ENCODE measurements around the gene ATG7.

DNA sequence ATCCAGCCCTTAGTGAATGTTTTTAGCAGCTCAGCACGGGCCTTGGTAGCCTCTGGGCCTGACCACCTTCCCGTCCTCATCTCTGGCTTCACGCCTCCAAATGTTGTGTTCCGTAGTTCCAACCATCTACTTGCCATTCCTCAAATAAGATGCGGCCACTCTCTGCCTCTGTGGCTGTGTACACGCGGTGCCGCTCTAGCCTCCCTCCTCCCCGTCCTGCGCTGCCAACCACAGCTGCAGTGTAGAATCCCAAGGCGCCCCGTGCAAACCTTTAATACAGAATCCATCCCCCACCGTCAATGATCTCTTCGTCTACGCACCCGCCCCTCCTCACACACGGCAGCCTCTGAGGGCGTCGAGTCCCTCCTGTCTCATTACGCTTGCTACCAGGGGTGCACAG, 294.3 kb downstream of the ATG7 start:
- TF ChIP-seq, protein P1, sequence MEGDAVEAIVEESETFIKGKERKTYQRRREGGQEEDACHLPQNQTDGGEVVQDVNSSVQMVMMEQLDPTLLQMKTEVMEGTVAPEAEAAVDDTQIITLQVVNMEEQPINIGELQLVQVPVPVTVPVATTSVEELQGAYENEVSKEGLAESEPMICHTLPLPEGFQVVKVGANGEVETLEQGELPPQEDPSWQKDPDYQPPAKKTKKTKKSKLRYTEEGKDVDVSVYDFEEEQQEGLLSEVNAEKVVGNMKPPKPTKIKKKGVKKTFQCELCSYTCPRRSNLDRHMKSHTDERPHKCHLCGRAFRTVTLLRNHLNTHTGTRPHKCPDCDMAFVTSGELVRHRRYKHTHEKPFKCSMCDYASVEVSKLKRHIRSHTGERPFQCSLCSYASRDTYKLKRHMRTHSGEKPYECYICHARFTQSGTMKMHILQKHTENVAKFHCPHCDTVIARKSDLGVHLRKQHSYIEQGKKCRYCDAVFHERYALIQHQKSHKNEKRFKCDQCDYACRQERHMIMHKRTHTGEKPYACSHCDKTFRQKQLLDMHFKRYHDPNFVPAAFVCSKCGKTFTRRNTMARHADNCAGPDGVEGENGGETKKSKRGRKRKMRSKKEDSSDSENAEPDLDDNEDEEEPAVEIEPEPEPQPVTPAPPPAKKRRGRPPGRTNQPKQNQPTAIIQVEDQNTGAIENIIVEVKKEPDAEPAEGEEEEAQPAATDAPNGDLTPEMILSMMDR (IDR thresholded peaks at IDR 0.05; ENCODE audit: insufficient read depth, low read length, poor library complexity, severe bottlenecking): no peak
- no peak for TF ChIP-seq EZH2phosphoT487 (conservative IDR thresholded peaks at IDR 0.05; ENCODE audit: low read length)

Measured in SU-DHL-6 (cell line).